Stimulated activated CD4-positive, alpha-beta T cell treated with anti-CD3 and anti-CD28 coated beads, Interleukin-15, amount 100 ng/mL, for 1 hour (primary cell): ENCODE results near the gene PTPN2.
"Not testable (repeated sequence)": the region's sequence is repeated elsewhere in the genome, so short reads cannot be mapped to it uniquely, and the experiment has no call there.

Experiments
- DNase-seq, 2 donors: peaks; one replicate each; pipeline ENCODE4 v3.0.0-alpha.2; 2020; ENCODE audit warnings: low read depth in 1 of 2, low spot score in 1 of 2

Gene PTPN2

GRCh38 chr18:12827588-12827987 is 56.4 kb downstream of the PTPN2 start:
- DNase-seq: no peak

GRCh38 chr18:12825230-12825629 is 58.8 kb downstream of the PTPN2 start:
- no peak for DNase-seq

GRCh38 chr18:12823892-12824291 is 60.1 kb downstream of the PTPN2 start:
- no peak for DNase-seq

- DNase-seq: no peak
Observed at GRCh38 chr18:12821408-12821807, 62.6 kb downstream of the PTPN2 start.

GRCh38 chr18:12820506-12820905 is 63.5 kb downstream of the PTPN2 start:
- no peak for DNase-seq

- no peak for DNase-seq
Observed at GRCh38 chr18:12819841-12820240, 64.2 kb downstream of the PTPN2 start.

GRCh38 chr18:12819322-12819721 is 64.7 kb downstream of the PTPN2 start:
- no peak for DNase-seq

- no peak for DNase-seq
Observed at GRCh38 chr18:12818243-12818642, 65.8 kb downstream of the PTPN2 start.

GRCh38 chr18:12816451-12816850 is 67.6 kb downstream of the PTPN2 start:
- DNase-seq: no peak

- DNase-seq: no peak
Observed at GRCh38 chr18:12811191-12811950, 72.7 kb downstream of the PTPN2 start.

- DNase-seq: no peak
Observed at GRCh38 chr18:12803069-12803936, 80.7 kb downstream of the PTPN2 start.

- no peak for DNase-seq
Observed at GRCh38 chr18:12802538-12802937, 81.5 kb downstream of the PTPN2 start.

- DNase-seq: no peak
Observed at GRCh38 chr18:12796448-12796847, 87.6 kb downstream of the PTPN2 start.

GRCh38 chr18:12791610-12792009 is 92.4 kb downstream of the PTPN2 start:
- DNase-seq: no peak

GRCh38 chr18:12786669-12787068 is 97.4 kb downstream of the PTPN2 start:
- DNase-seq: no peak

- DNase-seq: no peak
Observed at GRCh38 chr18:12783524-12783923, 100.5 kb downstream of the PTPN2 start.

- no peak for DNase-seq
Observed at GRCh38 chr18:12782521-12782920, 101.5 kb downstream of the PTPN2 start.

GRCh38 chr18:12779456-12779855 is 104.6 kb downstream of the PTPN2 start:
- no peak for DNase-seq

GRCh38 chr18:12779043-12779442 is 105.0 kb downstream of the PTPN2 start:
- no peak for DNase-seq

- no peak for DNase-seq
Observed at GRCh38 chr18:12777500-12777944, 106.5 kb downstream of the PTPN2 start.

- no peak for DNase-seq
Observed at GRCh38 chr18:12776821-12777471, 107.1 kb downstream of the PTPN2 start.

GRCh38 chr18:12776415-12776814 is 107.6 kb downstream of the PTPN2 start:
- not testable (repeated sequence) for DNase-seq
